Nucleus accumbens (tissue), 56 donors: ENCODE results near the gene SLC2A4RG.

ENCODE experiments used
- DNase-seq, 56 donors: peaks; one replicate each; lab custom pipeline; 2025; lab: John Stamatoyannopoulos, UW

The SLC2A4RG gene

DNA sequence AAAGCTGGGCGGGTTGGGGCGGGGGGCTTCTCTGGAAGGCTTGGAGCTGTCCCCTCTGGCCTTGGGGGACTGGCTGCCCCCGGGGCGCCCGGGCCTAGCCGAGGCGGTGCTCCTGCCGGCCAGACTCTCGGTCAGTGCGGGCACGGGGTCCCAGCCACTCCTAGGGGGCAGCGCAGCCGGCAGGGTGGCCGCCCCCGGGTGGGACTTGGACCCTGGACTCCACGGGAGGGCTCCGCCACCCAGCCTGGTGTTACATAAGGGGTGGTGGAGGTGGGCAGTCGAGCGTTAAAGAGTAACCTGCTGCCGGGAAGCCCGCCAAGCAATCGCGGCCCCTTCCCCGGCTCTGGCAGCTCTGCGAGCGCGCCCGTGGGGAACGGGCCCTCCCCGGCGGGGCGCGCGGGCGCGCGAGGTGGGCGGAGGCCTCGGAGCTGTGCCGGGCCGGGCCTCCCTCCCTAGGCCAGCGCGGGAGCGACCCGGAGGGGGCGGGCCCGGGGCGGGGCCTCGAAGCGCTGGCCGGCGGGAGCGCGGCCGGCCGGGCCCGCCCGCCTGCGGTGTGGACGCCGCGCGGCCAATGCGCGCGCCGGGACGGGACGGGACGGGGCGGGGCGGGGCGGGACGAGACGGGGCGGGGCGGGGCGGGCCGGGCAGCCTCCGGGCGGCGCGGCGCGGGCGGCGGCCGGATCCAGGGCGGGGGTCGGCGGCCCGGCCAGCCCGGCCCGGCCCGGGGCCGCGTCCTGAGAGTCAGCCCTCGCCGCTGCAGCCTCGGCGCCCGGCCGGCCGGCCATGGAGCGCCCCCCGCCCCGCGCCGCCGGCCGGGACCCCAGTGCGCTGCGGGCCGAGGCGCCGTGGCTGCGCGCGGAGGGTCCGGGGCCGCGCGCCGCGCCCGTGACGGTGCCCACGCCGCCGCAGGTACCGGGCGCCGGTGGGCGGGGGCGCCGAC, at the start of gene SLC2A4RG:
Gene SLC2A4RG, plus strand, starts transcription at position 647 of the 940 bp plus-strand sequence. Its CDS starts 137 bp downstream, at position 784.
- peak in 45 of 56 donors; percentile 29 to 86 (median 60) for DNase-seq

GRCh38 chr20:63690003-63690897, 49.3 kb upstream of the SLC2A4RG start:
- DNase-seq = no peak

- DNase-seq = no peak
These were observed 48.5 kb upstream of the SLC2A4RG start for GRCh38 chr20:63690898-63691710.

GRCh38 chr20:63691711-63692435, 47.7 kb upstream of the SLC2A4RG start:
- no peak for DNase-seq

GRCh38 chr20:63692436-63693082, 47.0 kb upstream of the SLC2A4RG start:
- DNase-seq = no peak

DNA sequence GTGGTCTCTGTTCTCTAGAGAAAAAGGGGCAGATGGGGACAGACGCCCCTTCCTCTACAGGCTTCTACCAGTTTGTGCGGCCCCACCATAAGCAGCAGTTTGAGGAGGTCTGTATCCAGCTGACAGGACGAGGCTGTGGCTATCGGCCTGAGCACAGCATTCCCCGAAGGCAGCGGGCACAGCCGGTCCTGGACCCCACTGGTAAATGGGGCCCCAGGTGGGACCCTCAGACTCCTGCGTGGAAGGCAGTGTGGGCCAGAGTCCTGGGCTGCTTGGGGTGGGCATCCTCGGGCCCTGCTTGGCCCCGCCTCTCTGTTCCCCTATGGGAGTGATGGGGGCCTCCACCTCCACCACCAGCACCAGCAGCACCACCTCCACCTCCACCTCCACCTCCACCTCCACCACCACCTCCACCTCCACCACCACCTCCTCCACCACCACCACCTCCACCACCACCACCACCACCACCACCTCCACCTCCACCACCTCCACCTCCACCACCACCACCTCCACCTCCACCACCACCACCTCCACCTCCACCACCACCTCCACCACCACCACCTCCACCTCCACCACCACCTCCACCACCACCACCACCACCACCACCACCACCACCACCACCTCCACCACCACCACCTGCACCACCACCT, 46.4 kb upstream of the SLC2A4RG start:
- peak in 2 of 56 donors; percentile 13 to 36 for DNase-seq

GRCh38 chr20:63693733-63694583, 45.6 kb upstream of the SLC2A4RG start:
- no peak for DNase-seq

- DNase-seq = no peak
These were observed 44.8 kb upstream of the SLC2A4RG start for GRCh38 chr20:63694584-63695423.

- DNase-seq = no peak
These were observed 43.9 kb upstream of the SLC2A4RG start for GRCh38 chr20:63695424-63696305.

DNA sequence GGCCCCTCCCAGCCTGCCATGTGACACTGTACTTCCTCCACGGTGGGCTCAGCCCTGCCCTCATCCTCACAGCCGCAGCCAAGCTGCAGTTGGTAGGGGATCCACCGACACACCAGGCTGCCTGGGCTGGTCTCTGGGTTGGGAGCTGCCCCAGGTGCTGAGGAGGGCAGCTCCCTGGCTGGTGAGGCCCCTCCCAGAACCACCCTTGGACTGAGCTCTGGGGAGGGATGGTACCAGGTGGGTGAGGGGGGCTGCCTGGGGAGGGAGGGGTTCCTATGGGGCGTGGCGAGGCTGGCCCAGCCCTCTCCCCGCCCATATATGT, 43.3 kb upstream of the SLC2A4RG start:
- no peak for DNase-seq

DNA sequence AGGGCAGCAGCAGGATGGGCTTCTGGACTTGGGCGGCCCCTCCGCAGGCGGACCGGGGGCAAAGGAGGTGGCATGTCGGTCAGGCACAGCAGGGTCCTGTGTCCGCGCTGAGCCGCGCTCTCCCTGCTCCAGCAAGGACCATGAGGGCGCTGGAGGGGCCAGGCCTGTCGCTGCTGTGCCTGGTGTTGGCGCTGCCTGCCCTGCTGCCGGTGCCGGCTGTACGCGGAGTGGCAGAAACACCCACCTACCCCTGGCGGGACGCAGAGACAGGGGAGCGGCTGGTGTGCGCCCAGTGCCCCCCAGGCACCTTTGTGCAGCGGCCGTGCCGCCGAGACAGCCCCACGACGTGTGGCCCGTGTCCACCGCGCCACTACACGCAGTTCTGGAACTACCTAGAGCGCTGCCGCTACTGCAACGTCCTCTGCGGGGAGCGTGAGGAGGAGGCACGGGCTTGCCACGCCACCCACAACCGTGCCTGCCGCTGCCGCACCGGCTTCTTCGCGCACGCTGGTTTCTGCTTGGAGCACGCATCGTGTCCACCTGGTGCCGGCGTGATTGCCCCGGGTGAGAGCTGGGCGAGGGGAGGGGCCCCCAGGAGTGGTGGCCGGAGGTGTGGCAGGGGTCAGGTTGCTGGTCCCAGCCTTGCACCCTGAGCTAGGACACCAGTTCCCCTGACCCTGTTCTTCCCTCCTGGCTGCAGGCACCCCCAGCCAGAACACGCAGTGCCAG, 42.8 kb upstream of the SLC2A4RG start, which contains the start of gene TNFRSF6B:
Gene TNFRSF6B, plus strand, starts transcription at position 25 of the 729 bp plus-strand sequence. Its CDS starts 116 bp downstream, at position 141.
- DNase-seq = no peak

- no peak for DNase-seq
These were observed 42.2 kb upstream of the SLC2A4RG start for GRCh38 chr20:63697357-63697867.

DNA sequence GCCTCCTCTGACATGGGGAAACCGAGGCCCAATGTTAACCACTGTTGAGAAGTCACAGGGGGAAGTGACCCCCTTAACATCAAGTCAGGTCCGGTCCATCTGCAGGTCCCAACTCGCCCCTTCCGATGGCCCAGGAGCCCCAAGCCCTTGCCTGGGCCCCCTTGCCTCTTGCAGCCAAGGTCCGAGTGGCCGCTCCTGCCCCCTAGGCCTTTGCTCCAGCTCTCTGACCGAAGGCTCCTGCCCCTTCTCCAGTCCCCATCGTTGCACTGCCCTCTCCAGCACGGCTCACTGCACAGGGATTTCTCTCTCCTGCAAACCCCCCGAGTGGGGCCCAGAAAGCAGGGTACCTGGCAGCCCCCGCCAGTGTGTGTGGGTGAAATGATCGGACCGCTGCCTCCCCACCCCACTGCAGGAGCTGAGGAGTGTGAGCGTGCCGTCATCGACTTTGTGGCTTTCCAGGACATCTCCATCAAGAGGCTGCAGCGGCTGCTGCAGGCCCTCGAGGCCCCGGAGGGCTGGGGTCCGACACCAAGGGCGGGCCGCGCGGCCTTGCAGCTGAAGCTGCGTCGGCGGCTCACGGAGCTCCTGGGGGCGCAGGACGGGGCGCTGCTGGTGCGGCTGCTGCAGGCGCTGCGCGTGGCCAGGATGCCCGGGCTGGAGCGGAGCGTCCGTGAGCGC, 41.6 kb upstream of the SLC2A4RG start:
- no peak for DNase-seq
